Gastrocnemius medialis (tissue), 4 donors: ENCODE results near the gene MEIS1. TPM values are rescaled to one million over a fixed set of nuclear protein-coding genes. Genes with fewer than 3 reads are reported as not detected.

ENCODE experiments used
- ATAC-seq, 2 donors: fragments of 150-250 bp; one replicate each; pipeline ENCODE4 v1.9.1; 2016
- DNase-seq, 2 donors: peaks; one replicate each; pipeline ENCODE4 v3.0.0-alpha.2; 2019
- H3K27ac ChIP-seq, 4 donors: fragments of 200-600 bp; sonication (generic); 1 replicate in 1 of 4; 2 replicates in 3 of 4; pipeline ENCODE4 v1.5.1; 2016 to 2018; ENCODE audit warnings: mild to moderate bottlenecking in 2 of 4, moderate library complexity in 1 of 4
- H3K27me3 ChIP-seq, 3 donors: fragments of 200-600 bp; sonication (generic) in 2 of 3; 1 replicate in 1 of 3; 2 replicates in 2 of 3; pipeline versions ENCODE4 v1.5.1 to v1.6.0; 2016 to 2019; ENCODE audit warnings: mild to moderate bottlenecking in 1 of 3, moderate library complexity in 1 of 3
- H3K36me3 ChIP-seq, 2 donors: fragments of 200-600 bp; sonication (generic) in 1 of 2; one replicate each; pipeline ENCODE4 v1.5.1; 2017 to 2018
- H3K4me1 ChIP-seq, 2 donors: fragments of 200-600 bp; sonication (generic) in 1 of 2; one replicate each; pipeline ENCODE4 v1.5.1; 2016 to 2017; ENCODE audit warnings: mild to moderate bottlenecking in 2 of 2
- H3K4me3 ChIP-seq, 4 donors: fragments of 200-600 bp; sonication (generic) in 3 of 4; 1 replicate in 1 of 4; 2 replicates in 3 of 4; pipeline ENCODE4 v1.5.1; 2016 to 2019; ENCODE audit warnings: mild to moderate bottlenecking in 2 of 4
- H3K9me3 ChIP-seq, 3 donors: fragments of 200-600 bp; sonication (generic) in 2 of 3; 1 replicate in 1 of 3; 2 replicates in 2 of 3; pipeline ENCODE4 v1.5.1; 2016 to 2019
- POLR2A ChIP-seq, 2 donors: fragments of 450-650 bp; IDR thresholded peaks; one replicate each; pipeline ENCODE4 v1.6.1; 2017; ENCODE audit warnings: antibody characterized with exemption in 2 of 2, mild to moderate bottlenecking in 2 of 2, moderate library complexity in 2 of 2
- in situ Hi-C, 4 donors: fragments of 200-750 bp; cut with MboI; loops; one replicate each; pipeline versions ENCODE4 v1.15.0 to v1.8.0; 2017; ENCODE audit warnings: low sequenced_read_pairs in 4 of 4
- intact Hi-C: fragments of 100-400 bp; cut with DNase I; formaldehyde crosslinking; loops from one replicate; pipeline ENCODE4 v1.15.1; 2023; ENCODE audit warnings: low total_unique reads
- total RNA-seq, 4 donors: library from RNA; depleted of rRNA; stranded (reverse); fragments of >200 nt; gene quantifications; one replicate each; pipeline versions ENCODE4 v1.1.0 to v1.2.3, GENCODE V29; 2016
- TF ChIP-seq, protein P1 (sequence below), 5 experiments: fragments of 450-650 bp in 3 of 5; fragments of 200-600 bp in 2 of 5; sonication (generic) in 2 of 5; IDR thresholded peaks in 4 of 5; conservative IDR thresholded peaks in 1 of 5; 1 replicate in 4 of 5; 2 replicates in 1 of 5; pipeline ENCODE4 v1.5.1; 2016 to 2019; ENCODE audit warnings: antibody characterized with exemption in 5 of 5, mild to moderate bottlenecking in 3 of 5, moderate library complexity in 3 of 5

Gene MEIS1
- total RNA-seq, 4 donors from 2014 or later: 1.3 to 8.2 (median 2.0) TPM

- TF ChIP-seq POLR2A (IDR thresholded peaks at IDR 0.05): no peak
- TF ChIP-seq, protein P1, sequence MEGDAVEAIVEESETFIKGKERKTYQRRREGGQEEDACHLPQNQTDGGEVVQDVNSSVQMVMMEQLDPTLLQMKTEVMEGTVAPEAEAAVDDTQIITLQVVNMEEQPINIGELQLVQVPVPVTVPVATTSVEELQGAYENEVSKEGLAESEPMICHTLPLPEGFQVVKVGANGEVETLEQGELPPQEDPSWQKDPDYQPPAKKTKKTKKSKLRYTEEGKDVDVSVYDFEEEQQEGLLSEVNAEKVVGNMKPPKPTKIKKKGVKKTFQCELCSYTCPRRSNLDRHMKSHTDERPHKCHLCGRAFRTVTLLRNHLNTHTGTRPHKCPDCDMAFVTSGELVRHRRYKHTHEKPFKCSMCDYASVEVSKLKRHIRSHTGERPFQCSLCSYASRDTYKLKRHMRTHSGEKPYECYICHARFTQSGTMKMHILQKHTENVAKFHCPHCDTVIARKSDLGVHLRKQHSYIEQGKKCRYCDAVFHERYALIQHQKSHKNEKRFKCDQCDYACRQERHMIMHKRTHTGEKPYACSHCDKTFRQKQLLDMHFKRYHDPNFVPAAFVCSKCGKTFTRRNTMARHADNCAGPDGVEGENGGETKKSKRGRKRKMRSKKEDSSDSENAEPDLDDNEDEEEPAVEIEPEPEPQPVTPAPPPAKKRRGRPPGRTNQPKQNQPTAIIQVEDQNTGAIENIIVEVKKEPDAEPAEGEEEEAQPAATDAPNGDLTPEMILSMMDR (IDR thresholded peaks at IDR 0.05 in 4 of 5, conservative IDR thresholded peaks at IDR 0.05 in 1 of 5): no peak
- intact Hi-C loops (no loop called here), in situ Hi-C loops (no loop called here)
- no peaks in the 10 kb centered on the region for H3K27me3 ChIP-seq
- no peak overlapping the region for H3K4me3 ChIP-seq
- H3K9me3 ChIP-seq: no peaks in the 10 kb centered on the region
- H3K27ac ChIP-seq: no peak overlapping the region
- no peaks in the 10 kb centered on the region for H3K4me1 ChIP-seq
- DNase-seq (peak; percentile 10 to 40), ATAC-seq (no peak)
- H3K36me3 ChIP-seq: no peaks in the 10 kb centered on the region
Measured at GRCh38 chr2:66494708-66495107, 59.8 kb downstream of the MEIS1 start.

- Histone ChIP-seq H3K27me3 (no peaks in the 10 kb centered on the region), H3K27ac (no peak overlapping the region), H3K9me3 (no peaks in the 10 kb centered on the region), H3K4me3 (no peak overlapping the region), H3K4me1 (no peaks in the 10 kb centered on the region), H3K36me3 (no peaks in the 10 kb centered on the region)
- ATAC-seq (no peak), DNase-seq (no peak)
- TF ChIP-seq, protein P1 (IDR thresholded peaks at IDR 0.05 in 4 of 5, conservative IDR thresholded peaks at IDR 0.05 in 1 of 5): no peak
- no peak for TF ChIP-seq POLR2A (IDR thresholded peaks at IDR 0.05)
- in situ Hi-C loops (no loop called here), intact Hi-C loops (no loop called here)
Measured at GRCh38 chr2:66495788-66496640, 61.1 kb downstream of the MEIS1 start.

GRCh38 chr2:66496670-66497420, 61.9 kb downstream of the MEIS1 start:
- intact Hi-C loops: no loop called here
- Histone ChIP-seq H3K36me3 (no peaks in the 10 kb centered on the region), H3K9me3 (no peaks in the 10 kb centered on the region), H3K27me3 (no peaks in the 10 kb centered on the region), H3K4me3 (no peak overlapping the region), H3K4me1 (no peaks in the 10 kb centered on the region), H3K27ac (no peak overlapping the region)
- TF ChIP-seq, protein P1 (IDR thresholded peaks at IDR 0.05 in 4 of 5, conservative IDR thresholded peaks at IDR 0.05 in 1 of 5): no peak
- TF ChIP-seq POLR2A (IDR thresholded peaks at IDR 0.05): no peak
- DNase-seq (no peak), ATAC-seq (no peak)
- in situ Hi-C loops: no loop called here

DNA sequence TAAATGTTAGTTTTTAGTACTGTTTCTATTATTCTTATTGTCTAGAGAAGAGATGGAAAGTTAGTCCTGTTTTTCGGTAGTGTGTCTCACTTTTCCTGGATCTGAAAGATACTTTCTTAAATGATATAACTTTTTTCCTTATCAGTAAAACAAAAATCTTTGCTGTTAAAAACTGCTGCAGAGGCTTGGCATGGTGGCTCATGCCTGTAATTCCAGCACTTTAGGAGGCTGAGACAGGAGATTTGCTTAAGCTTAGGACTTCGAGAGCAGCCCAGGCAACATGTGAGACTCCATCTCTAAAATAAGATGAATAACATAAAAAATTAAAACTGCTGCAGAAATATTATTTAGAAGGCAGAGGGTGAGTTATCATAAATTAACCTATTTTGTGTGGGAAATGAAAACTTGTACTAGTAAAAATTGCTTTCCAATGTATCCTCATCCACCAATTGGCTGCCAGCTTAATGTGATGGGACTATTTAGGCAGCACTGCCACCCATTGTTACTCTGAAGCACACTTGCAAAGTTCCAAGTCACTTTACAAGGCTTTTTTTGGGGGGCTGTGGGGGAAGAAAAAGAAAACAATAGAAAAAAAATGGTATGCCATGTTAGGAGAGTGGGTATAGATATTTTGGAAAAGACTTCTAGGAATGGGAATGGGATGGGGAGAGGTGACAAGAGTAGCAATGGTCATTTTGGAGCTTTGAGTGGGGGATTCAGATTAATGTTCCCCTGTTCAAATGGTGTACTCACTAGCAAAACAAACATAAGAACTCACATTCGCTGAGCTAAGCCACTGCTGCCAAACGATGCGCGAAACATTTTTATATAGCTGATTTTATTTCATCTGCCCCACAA, 62.7 kb downstream of the MEIS1 start:
- Histone ChIP-seq H3K36me3 (no peaks in the 10 kb centered on the region), H3K27me3 (no peaks in the 10 kb centered on the region), H3K4me1 (no peaks in the 10 kb centered on the region), H3K27ac (no peak overlapping the region), H3K9me3 (no peaks in the 10 kb centered on the region), H3K4me3 (no peak overlapping the region)
- TF ChIP-seq, protein P1 (IDR thresholded peaks at IDR 0.05 in 4 of 5, conservative IDR thresholded peaks at IDR 0.05 in 1 of 5): no peak
- TF ChIP-seq POLR2A (IDR thresholded peaks at IDR 0.05): no peak
- DNase-seq: no peak
- in situ Hi-C loops (no loop called here), intact Hi-C loops (no loop called here)
- ATAC-seq: no peak
